ENCODE measurements around the gene STYK1. TPM values are rescaled to one million over a fixed set of nuclear protein-coding genes. Genes with fewer than 3 reads are reported as not detected.

The STYK1 gene
- total RNA-seq, 1 donor from 2014 or later, result 0.15 TPM

DNA sequence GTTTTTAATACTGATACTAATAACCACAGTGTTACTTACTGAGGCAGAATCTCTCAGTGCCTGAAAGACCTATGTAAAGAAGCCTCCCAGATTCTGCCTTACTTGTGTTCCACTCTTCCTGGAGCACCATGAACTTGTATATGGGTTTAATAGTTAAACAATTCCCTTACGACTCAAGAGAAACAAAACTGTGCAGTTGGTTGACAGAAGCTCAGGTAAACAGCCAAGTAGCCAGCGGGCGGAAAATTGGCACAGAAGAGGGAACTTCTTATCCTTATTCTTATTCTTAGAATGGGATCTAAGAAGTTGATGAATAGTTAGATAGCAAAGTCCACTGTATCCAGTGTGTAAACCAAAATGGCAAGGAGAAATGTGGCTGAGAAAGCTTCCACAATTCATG is 37.7 kb downstream of the STYK1 start:
- no peak overlapping the region for H3K4me2 ChIP-seq

DNA sequence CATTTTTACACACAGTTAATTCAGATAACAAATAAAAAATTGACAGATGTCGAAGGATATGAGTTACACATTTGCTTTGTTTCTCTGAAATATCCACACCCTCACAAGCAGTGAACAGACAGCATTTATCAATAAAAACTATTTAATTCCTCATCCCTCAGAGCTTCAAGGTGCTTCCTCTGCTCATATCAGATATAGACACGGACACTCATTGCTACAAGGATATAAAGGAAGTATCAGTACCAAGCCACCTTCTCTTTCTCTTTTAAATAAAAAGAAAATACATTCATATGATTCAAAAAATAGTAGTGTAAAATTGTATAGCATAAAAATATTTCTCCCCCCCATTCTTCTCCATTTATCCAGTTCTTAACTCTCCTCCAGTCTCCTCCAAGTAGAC is 38.5 kb downstream of the STYK1 start:
- Mint-ChIP-seq H3K27ac (no peak overlapping the region), H3K4me3 (no peak overlapping the region), H3K9me3 (no peaks in the 10 kb centered on the region), H3K27me3 (ENCODE audit: insufficient read depth, low read depth) (no peaks in the 10 kb centered on the region), H3K4me1 (no peaks in the 10 kb centered on the region), H3K36me3 (no peaks in the 10 kb centered on the region)
- Histone ChIP-seq H3K4me1 (no peaks in the 10 kb centered on the region), H3K27me3 (no peaks in the 10 kb centered on the region), H3F3A (ENCODE audit: low read depth) (no peaks in the 10 kb centered on the region), H2AFZ (replicated peaks) (no peak overlapping the region), H3K27ac (no peak overlapping the region), H4K20me1 (ENCODE audit: low read depth) (no peaks in the 10 kb centered on the region), H3K4me2 (no peak overlapping the region), H3K36me3 (no peaks in the 10 kb centered on the region), H3K9me3 (ENCODE audit: low read depth) (no peaks in the 10 kb centered on the region), H3K4me3 (no peak overlapping the region), H3K9ac (no peak overlapping the region), H3K79me2 (ENCODE audit: low read depth) (no peaks in the 10 kb centered on the region)
- no peak for DNase-seq (ENCODE audit: low spot score)
- TF ChIP-seq EZH2phosphoT487 (IDR thresholded peaks at IDR 0.05) (no peak), EZH2 (IDR thresholded peaks at IDR 0.05) (no peak)
- TF ChIP-seq, protein P1, sequence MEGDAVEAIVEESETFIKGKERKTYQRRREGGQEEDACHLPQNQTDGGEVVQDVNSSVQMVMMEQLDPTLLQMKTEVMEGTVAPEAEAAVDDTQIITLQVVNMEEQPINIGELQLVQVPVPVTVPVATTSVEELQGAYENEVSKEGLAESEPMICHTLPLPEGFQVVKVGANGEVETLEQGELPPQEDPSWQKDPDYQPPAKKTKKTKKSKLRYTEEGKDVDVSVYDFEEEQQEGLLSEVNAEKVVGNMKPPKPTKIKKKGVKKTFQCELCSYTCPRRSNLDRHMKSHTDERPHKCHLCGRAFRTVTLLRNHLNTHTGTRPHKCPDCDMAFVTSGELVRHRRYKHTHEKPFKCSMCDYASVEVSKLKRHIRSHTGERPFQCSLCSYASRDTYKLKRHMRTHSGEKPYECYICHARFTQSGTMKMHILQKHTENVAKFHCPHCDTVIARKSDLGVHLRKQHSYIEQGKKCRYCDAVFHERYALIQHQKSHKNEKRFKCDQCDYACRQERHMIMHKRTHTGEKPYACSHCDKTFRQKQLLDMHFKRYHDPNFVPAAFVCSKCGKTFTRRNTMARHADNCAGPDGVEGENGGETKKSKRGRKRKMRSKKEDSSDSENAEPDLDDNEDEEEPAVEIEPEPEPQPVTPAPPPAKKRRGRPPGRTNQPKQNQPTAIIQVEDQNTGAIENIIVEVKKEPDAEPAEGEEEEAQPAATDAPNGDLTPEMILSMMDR (IDR thresholded peaks at IDR 0.05), result no peak

More for the DNA sequence above, 37.7 kb downstream of the STYK1 start:
- H3K4me1 Mint-ChIP-seq, result no peaks in the 10 kb centered on the region
- H2AFZ ChIP-seq (replicated peaks), result no peak overlapping the region
- no peaks in the 10 kb centered on the region for H4K20me1 ChIP-seq (ENCODE audit: low read depth)
- H3K27ac ChIP-seq, result no peak overlapping the region
- no peak overlapping the region for H3K4me3 Mint-ChIP-seq
- no peak for DNase-seq (ENCODE audit: low spot score)
- no peaks in the 10 kb centered on the region for H3K79me2 ChIP-seq (ENCODE audit: low read depth)
- H3K4me1 ChIP-seq, result no peaks in the 10 kb centered on the region
- no peaks in the 10 kb centered on the region for H3K9me3 ChIP-seq (ENCODE audit: low read depth)
- no peaks in the 10 kb centered on the region for H3F3A ChIP-seq (ENCODE audit: low read depth)
- H3K36me3 Mint-ChIP-seq, result no peaks in the 10 kb centered on the region
- H3K36me3 ChIP-seq, result no peaks in the 10 kb centered on the region
- H3K9ac ChIP-seq, result no peak overlapping the region
- no peaks in the 10 kb centered on the region for H3K9me3 Mint-ChIP-seq
- TF ChIP-seq EZH2phosphoT487 (IDR thresholded peaks at IDR 0.05) (no peak), EZH2 (IDR thresholded peaks at IDR 0.05) (no peak)
- TF ChIP-seq, protein P1 (IDR thresholded peaks at IDR 0.05), result no peak
- no peaks in the 10 kb centered on the region for H3K27me3 Mint-ChIP-seq (ENCODE audit: insufficient read depth, low read depth)
- no peak overlapping the region for H3K27ac Mint-ChIP-seq
- H3K4me3 ChIP-seq, result no peak overlapping the region
- no peaks in the 10 kb centered on the region for H3K27me3 ChIP-seq

DNA sequence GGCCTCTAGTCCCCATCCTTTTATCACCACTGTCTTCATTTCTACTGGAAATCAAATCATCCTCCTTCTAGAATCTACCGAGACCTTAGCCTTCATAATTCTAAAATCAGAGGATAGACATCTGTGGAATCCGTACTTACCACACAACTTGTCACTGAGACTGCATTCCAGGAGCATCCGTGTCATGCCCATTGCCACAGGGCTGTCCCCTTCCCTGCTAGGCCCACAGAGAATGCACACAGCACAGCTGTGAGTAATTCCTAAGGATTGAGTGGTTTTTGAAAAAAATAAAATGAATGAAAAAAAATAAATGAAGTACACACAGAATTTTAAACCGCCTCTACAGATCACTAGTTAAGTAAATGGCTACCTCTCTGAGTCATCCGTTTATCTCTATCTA is 39.4 kb downstream of the STYK1 start:
- H3K27me3 Mint-ChIP-seq (ENCODE audit: insufficient read depth, low read depth), result no peaks in the 10 kb centered on the region
- no peak overlapping the region for H3K4me3 Mint-ChIP-seq
- H3K36me3 ChIP-seq, result no peaks in the 10 kb centered on the region
- H3K9me3 ChIP-seq (ENCODE audit: low read depth), result no peaks in the 10 kb centered on the region
- no peak for DNase-seq (ENCODE audit: low spot score)
- TF ChIP-seq, protein P1 (IDR thresholded peaks at IDR 0.05), result no peak
- no peak for TF ChIP-seq EZH2 (IDR thresholded peaks at IDR 0.05)
- no peak for TF ChIP-seq EZH2phosphoT487 (IDR thresholded peaks at IDR 0.05)
- no peaks in the 10 kb centered on the region for H3K36me3 Mint-ChIP-seq
- H4K20me1 ChIP-seq (ENCODE audit: low read depth), result no peaks in the 10 kb centered on the region
- no peaks in the 10 kb centered on the region for H3K4me1 Mint-ChIP-seq
- H2AFZ ChIP-seq (replicated peaks), result no peak overlapping the region
- no peak overlapping the region for H3K4me3 ChIP-seq
- H3K4me2 ChIP-seq, result no peak overlapping the region
- H3K4me1 ChIP-seq, result no peaks in the 10 kb centered on the region
- H3K27ac Mint-ChIP-seq, result no peak overlapping the region
- no peaks in the 10 kb centered on the region for H3K27me3 ChIP-seq
- H3K27ac ChIP-seq, result no peak overlapping the region
- no peak overlapping the region for H3K9ac ChIP-seq
- no peaks in the 10 kb centered on the region for H3F3A ChIP-seq (ENCODE audit: low read depth)
- H3K9me3 Mint-ChIP-seq, result no peaks in the 10 kb centered on the region
- H3K79me2 ChIP-seq (ENCODE audit: low read depth), result no peaks in the 10 kb centered on the region
